HEK293 (cell line): Measurements from ENCODE around the gene CACNA2D4.

Experiments
- CTCF ChIA-PET: fragments of 350-600 bp; formaldehyde crosslinking; extraction: SDS; loops from one replicate; lab custom pipeline; 2021; ENCODE audit warnings: antibody characterized with exemption; lab: Yijun Ruan, JAX
- POLR2A ChIA-PET: fragments of 300-600 bp; formaldehyde crosslinking; extraction: SDS; loops from one replicate; lab custom pipeline; 2020; ENCODE audit warnings: antibody characterized with exemption, inconsistent platforms; lab: Yijun Ruan, JAX
- H3K27ac ChIP-seq: fragments of 200-500 bp; sonication (Bioruptor generic); 2 replicates; pipeline ENCODE4 v1.5.1; 2014; ENCODE audit warnings: low read depth, low read length, control low read depth, inconsistent platforms; ENCODE audit errors: extremely low read depth
- H3K36me3 ChIP-seq, 2 experiments: fragments of 200-500 bp in 1 of 2; sonication (Bioruptor generic) in 1 of 2; 1 replicate in 1 of 2; 2 replicates in 1 of 2; pipeline ENCODE4 v1.5.1; 2014 to 2017; ENCODE audit warnings: inconsistent platforms in 2 of 2, low read length in 2 of 2; ENCODE audit not compliant: control insufficient read depth in 2 of 2, insufficient read depth in 1 of 2
- H3K4me1 ChIP-seq: fragments of 200-500 bp; sonication (Bioruptor generic); 2 replicates; pipeline ENCODE4 v1.5.1; 2014; ENCODE audit warnings: mild to moderate bottlenecking, low read length, inconsistent platforms; ENCODE audit not compliant: control insufficient read depth, insufficient read depth
- H3K4me3 ChIP-seq: 2 replicates; pipeline ENCODE4 v1.5.1; 2011; ENCODE audit warnings: low read depth, mild to moderate bottlenecking, control low read depth, low read length, moderate library complexity
- H3K9me3 ChIP-seq: fragments of 200-500 bp; sonication (Bioruptor generic); 2 replicates; pipeline ENCODE4 v1.5.1; 2014; ENCODE audit warnings: low read depth, low read length, inconsistent platforms; ENCODE audit not compliant: control insufficient read depth, insufficient read depth
- EGR2 ChIP-seq: fragments of 450-650 bp; formaldehyde crosslinking; IDR thresholded peaks from 2 replicates; pipeline ENCODE4 v1.5.1; 2016; ENCODE audit warnings: low read depth, missing biosample characterization, missing genetic modification characterization
- MYNN ChIP-seq: fragments of 450-650 bp; formaldehyde crosslinking; IDR thresholded peaks from 2 replicates; pipeline ENCODE4 v1.5.1; 2016; ENCODE audit warnings: missing biosample characterization, missing genetic modification characterization, borderline replicate concordance
- MZF1 ChIP-seq: fragments of 450-650 bp; formaldehyde crosslinking; IDR thresholded peaks from 2 replicates; pipeline ENCODE4 v1.5.1; 2017; ENCODE audit warnings: missing biosample characterization, missing genetic modification characterization, borderline replicate concordance
- ZBTB20 ChIP-seq: fragments of 450-650 bp; formaldehyde crosslinking; IDR thresholded peaks from 2 replicates; pipeline ENCODE4 v1.5.1; 2016; ENCODE audit warnings: missing biosample characterization, missing genetic modification characterization
- ZFHX2 ChIP-seq: fragments of 450-650 bp; formaldehyde crosslinking; conservative IDR thresholded peaks from 2 replicates; pipeline ENCODE4 v1.5.1; 2016; ENCODE audit warnings: missing biosample characterization, missing genetic modification characterization
- ZFP3 ChIP-seq: fragments of 450-650 bp; formaldehyde crosslinking; IDR thresholded peaks from 2 replicates; pipeline ENCODE4 v1.5.1; 2016; ENCODE audit warnings: low read depth, missing biosample characterization, missing genetic modification characterization
- ZIC2 ChIP-seq: fragments of 450-650 bp; formaldehyde crosslinking; IDR thresholded peaks from 2 replicates; pipeline ENCODE4 v1.5.1; 2016; ENCODE audit warnings: missing biosample characterization, missing genetic modification characterization
- ZNF280C ChIP-seq: fragments of 450-650 bp; formaldehyde crosslinking; IDR thresholded peaks from 2 replicates; pipeline ENCODE4 v1.5.1; 2016; ENCODE audit warnings: missing biosample characterization, missing genetic modification characterization
- ZNF510 ChIP-seq: fragments of 450-650 bp; formaldehyde crosslinking; IDR thresholded peaks from 2 replicates; pipeline ENCODE4 v1.5.1; 2018; ENCODE audit warnings: mild to moderate bottlenecking, missing genetic modification characterization, missing biosample characterization; ENCODE audit not compliant: insufficient replicate concordance
- ZNF513 ChIP-seq: fragments of 450-650 bp; IDR thresholded peaks from 2 replicates; pipeline ENCODE4 v1.5.1; 2018; ENCODE audit warnings: missing biosample characterization, missing genetic modification characterization
- ZNF621 ChIP-seq: fragments of 450-650 bp; formaldehyde crosslinking; IDR thresholded peaks from 2 replicates; pipeline ENCODE4 v1.5.1; 2017; ENCODE audit warnings: missing biosample characterization, missing genetic modification characterization
- ZNF626 ChIP-seq: fragments of 450-650 bp; sonication (Bioruptor Pico); formaldehyde crosslinking; IDR thresholded peaks from 2 replicates; pipeline ENCODE4 v1.5.1; 2018; ENCODE audit warnings: missing biosample characterization, missing genetic modification characterization, inconsistent platforms
- ZNF658 ChIP-seq: fragments of 450-650 bp; formaldehyde crosslinking; IDR thresholded peaks from 2 replicates; pipeline ENCODE4; 2016; ENCODE audit warnings: missing biosample characterization, missing genetic modification characterization
- ZNF76 ChIP-seq: fragments of 450-650 bp; formaldehyde crosslinking; IDR thresholded peaks from 2 replicates; pipeline ENCODE4; 2016; ENCODE audit warnings: low read depth, missing biosample characterization, missing genetic modification characterization, borderline replicate concordance

The CACNA2D4 gene

GRCh38 chr12:1931642-1932041 is 13.2 kb upstream of the CACNA2D4 start:
- no peak for TF ChIP-seq ZNF621 (tag by site-specific recombination)
- TF ChIP-seq ZBTB20: peak; percentile 34; the same call in 1 of the 2 replicates
- TF ChIP-seq, all 188 proteins: peak for 1
- H3K27ac ChIP-seq: no peak overlapping the region
- CTCF ChIA-PET: no interaction called here
- H3K4me3 ChIP-seq: no peak overlapping the region
- H3K4me1 ChIP-seq: no peaks in the 10 kb centered on the region
- no peaks in the 10 kb centered on the region for H3K36me3 ChIP-seq
- no peaks in the 10 kb centered on the region for H3K9me3 ChIP-seq
- POLR2A ChIA-PET: no interaction called here

GRCh38 chr12:1930803-1931597 is 12.5 kb upstream of the CACNA2D4 start:
- Histone ChIP-seq H3K4me1 (no peaks in the 10 kb centered on the region), H3K27ac (no peak overlapping the region), H3K36me3 (no peaks in the 10 kb centered on the region), H3K4me3 (no peak overlapping the region), H3K9me3 (no peaks in the 10 kb centered on the region)
- POLR2A ChIA-PET: no interaction called here
- CTCF ChIA-PET: interaction anchor here (1.0 kb wide), 1 partner anchor 9 kb away, joined by 9 read pairs; no protein-coding TSS in a partner anchor
- TF ChIP-seq ZNF280C (tag by site-specific recombination) (no peak), ZNF626 (no peak), ZFP3 (tag by site-specific recombination) (no peak), ZNF76 (tag by site-specific recombination) (no peak)

- Histone ChIP-seq H3K9me3 (no peaks in the 10 kb centered on the region), H3K4me1 (peaks cover under 1% of the 10 kb centered on the region; the same call in 1 of the 2 replicates), H3K4me3 (no peak overlapping the region), H3K27ac (no peak overlapping the region), H3K36me3 (no peaks in the 10 kb centered on the region)
- CTCF ChIA-PET: interaction anchor here (1.0 kb wide), 2 partner anchors 10 kb away, joined by 4 to 9 read pairs; no protein-coding TSS in a partner anchor
- TF ChIP-seq ZIC2 (tag by site-specific recombination) (peak; percentile 46), ZNF510 (tag by site-specific recombination) (no peak), ZFHX2 (tag by site-specific recombination) (peak; percentile 57; the same call in 1 of the 2 replicates)
- POLR2A ChIA-PET: no interaction called here
Measured at GRCh38 chr12:1929985-1930802, 11.7 kb upstream of the CACNA2D4 start.

DNA sequence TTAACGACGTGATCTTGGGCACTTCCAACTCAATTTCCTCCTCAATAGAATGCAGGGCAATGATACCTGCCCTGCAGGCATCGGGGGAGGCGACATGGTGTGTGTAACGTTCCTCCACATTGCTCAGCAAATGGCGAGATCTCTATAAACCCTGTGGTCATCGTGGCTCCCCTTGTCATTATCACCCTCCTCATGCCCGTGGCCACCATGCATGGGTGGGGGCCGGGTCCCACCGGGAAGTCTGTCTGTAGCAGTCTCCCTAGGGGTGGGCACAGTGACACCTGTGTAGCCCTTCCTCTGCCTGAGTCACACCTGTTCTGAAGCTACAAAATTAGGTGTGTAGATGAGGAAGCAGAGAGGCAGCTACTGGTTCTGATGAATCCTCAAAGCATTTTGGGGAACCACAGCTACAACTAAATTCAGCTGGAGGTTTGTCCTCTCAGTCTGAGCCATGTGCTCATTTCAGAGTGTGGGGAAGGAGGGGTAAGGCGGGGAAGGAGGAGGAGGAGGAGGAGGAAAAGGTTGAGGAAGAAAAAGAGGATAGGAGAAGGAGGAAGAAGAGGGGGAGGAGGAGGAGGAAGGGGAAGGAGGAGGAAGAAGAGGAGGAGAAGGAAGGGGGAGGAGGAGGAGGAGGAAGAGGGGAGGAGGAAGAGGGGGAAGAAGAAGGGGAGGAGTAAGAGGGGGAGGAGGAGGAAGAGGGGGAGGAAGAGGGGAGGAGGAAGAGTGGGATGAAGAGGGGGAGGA is 11.0 kb upstream of the CACNA2D4 start:
- H3K27ac ChIP-seq: no peak overlapping the region

More for the DNA sequence above, 11.0 kb upstream of the CACNA2D4 start:
- ChIA-PET CTCF (interaction anchor here (0.6 to 1.0 kb wide), 2 partner anchors 11 to 491 kb away, joined by 4 to 5 read pairs; no protein-coding TSS in a partner anchor), POLR2A (no interaction called here)
- no peaks in the 10 kb centered on the region for H3K36me3 ChIP-seq
- no peak overlapping the region for H3K4me3 ChIP-seq
- H3K9me3 ChIP-seq: no peaks in the 10 kb centered on the region
- peaks cover 5% of the 10 kb centered on the region; the same call in 1 of the 2 replicates for H3K4me1 ChIP-seq
- TF ChIP-seq EGR2 (tag by site-specific recombination) (peak; percentile 95), ZFHX2 (tag by site-specific recombination) (peak; percentile 87), MYNN (no peak), MZF1 (tag by site-specific recombination) (no peak), ZNF658 (tag by site-specific recombination) (no peak), ZNF513 (tag by site-specific recombination) (peak; percentile 88)
